ENCODE data around the gene HIPK2. TPM values are rescaled to one million over a fixed set of nuclear protein-coding genes. Genes with fewer than 3 reads are reported as not detected.

HIPK2 gene
- total and polyA plus RNA-seq, 2 experiments from 2014 or later: 18.2 to 22.9 TPM

GRCh38 chr7:139776486-139777132, 1.2 kb downstream of the HIPK2 start:
- WGBS (ENCODE audit: low lambda C conversion rate, missing lambda C conversion rate): under 1% methylated on average over 26 of the region's 26 CpGs
- Histone ChIP-seq H3K27me3 (no peaks in the 10 kb centered on the region), H3K4me2 (peak overlapping the region; percentile 81), H3K9me3 (ENCODE audit: low read depth) (no peaks in the 10 kb centered on the region), H2AFZ (peak overlapping the region; percentile 88), H3K36me3 (replicated peaks; ENCODE audit: insufficient read depth, low read depth) (no peaks in the 10 kb centered on the region), H3K9me2 (replicated peaks; ENCODE audit: insufficient read depth) (no peaks in the 10 kb centered on the region), H3K4me3 (peak overlapping the region; percentile 88), H3K4me1 (ENCODE audit: insufficient read depth) (peaks cover 24% of the 10 kb centered on the region), H3K27ac (peak overlapping the region; percentile 98), H4K20me1 (ENCODE audit: insufficient read depth, poor library complexity, severe bottlenecking) (peaks cover 21% of the 10 kb centered on the region), H3K79me2 (peaks cover 71% of the 10 kb centered on the region)
- peak; percentile 56 for DNase-seq (ENCODE audit: low spot score)
- no peak for TF ChIP-seq EZH2phosphoT487 (IDR thresholded peaks at IDR 0.05; ENCODE audit: low read depth, severe bottlenecking, unreplicated experiment)

- peaks cover 21% of the 10 kb centered on the region for H4K20me1 ChIP-seq (ENCODE audit: insufficient read depth, poor library complexity, severe bottlenecking)
- H3K79me2 ChIP-seq: peaks cover 78% of the 10 kb centered on the region
- H2AFZ ChIP-seq: no peak overlapping the region
- H3K4me3 ChIP-seq: peak overlapping the region; percentile 88
- WGBS (ENCODE audit: low lambda C conversion rate, missing lambda C conversion rate): 14% methylated on average over 11 of the region's 11 CpGs
- no peaks in the 10 kb centered on the region for H3K9me3 ChIP-seq (ENCODE audit: low read depth)
- peak; percentile 84 for DNase-seq (ENCODE audit: low spot score)
- H3K27me3 ChIP-seq: no peaks in the 10 kb centered on the region
- peak overlapping the region; percentile 81 for H3K4me2 ChIP-seq
- H3K27ac ChIP-seq: peak overlapping the region; percentile 98
- H3K9me2 ChIP-seq (replicated peaks; ENCODE audit: insufficient read depth): no peaks in the 10 kb centered on the region
- TF ChIP-seq EZH2 (IDR thresholded peaks at IDR 0.05; ENCODE audit: borderline replicate concordance) (no peak), EZH2phosphoT487 (IDR thresholded peaks at IDR 0.05; ENCODE audit: low read depth, severe bottlenecking, unreplicated experiment) (no peak), CTCF (IDR thresholded peaks at IDR 0.05; ENCODE audit: poor library complexity) (peak; percentile 71)
- no peaks in the 10 kb centered on the region for H3K36me3 ChIP-seq (replicated peaks; ENCODE audit: insufficient read depth, low read depth)
- peaks cover 29% of the 10 kb centered on the region for H3K4me1 ChIP-seq (ENCODE audit: insufficient read depth)
These were observed 1.9 kb downstream of the HIPK2 start for GRCh38 chr7:139775829-139776266.

GRCh38 chr7:139774376-139774775, 3.4 kb downstream of the HIPK2 start:
- no peak for DNase-seq (ENCODE audit: low spot score)
- peak overlapping the region; percentile 18 for H3K27ac ChIP-seq
- H3K9me3 ChIP-seq (ENCODE audit: low read depth): no peaks in the 10 kb centered on the region
- peaks cover 36% of the 10 kb centered on the region for H4K20me1 ChIP-seq (ENCODE audit: insufficient read depth, poor library complexity, severe bottlenecking)
- TF ChIP-seq EZH2 (IDR thresholded peaks at IDR 0.05; ENCODE audit: borderline replicate concordance): no peak
- no peak for TF ChIP-seq EZH2phosphoT487 (IDR thresholded peaks at IDR 0.05; ENCODE audit: low read depth, severe bottlenecking, unreplicated experiment)
- no peak for TF ChIP-seq CTCF (IDR thresholded peaks at IDR 0.05; ENCODE audit: poor library complexity)
- H3K36me3 ChIP-seq (replicated peaks; ENCODE audit: insufficient read depth, low read depth): no peaks in the 10 kb centered on the region
- peaks cover 29% of the 10 kb centered on the region for H3K4me1 ChIP-seq (ENCODE audit: insufficient read depth)
- H2AFZ ChIP-seq: no peak overlapping the region
- no peaks in the 10 kb centered on the region for H3K27me3 ChIP-seq
- H3K4me2 ChIP-seq: peak overlapping the region; percentile 81
- peaks cover 88% of the 10 kb centered on the region for H3K79me2 ChIP-seq
- WGBS (ENCODE audit: low lambda C conversion rate, missing lambda C conversion rate): 100% methylated on average over 1 of the region's 1 CpG
- H3K9me2 ChIP-seq (replicated peaks; ENCODE audit: insufficient read depth): no peaks in the 10 kb centered on the region
- H3K4me3 ChIP-seq: no peak overlapping the region

- H4K20me1 ChIP-seq (ENCODE audit: insufficient read depth, poor library complexity, severe bottlenecking): peaks cover 46% of the 10 kb centered on the region
- no peaks in the 10 kb centered on the region for H3K9me2 ChIP-seq (replicated peaks; ENCODE audit: insufficient read depth)
- no peaks in the 10 kb centered on the region for H3K27me3 ChIP-seq
- peaks cover 29% of the 10 kb centered on the region for H3K4me1 ChIP-seq (ENCODE audit: insufficient read depth)
- no peak for DNase-seq (ENCODE audit: low spot score)
- H3K4me3 ChIP-seq: no peak overlapping the region
- TF ChIP-seq EZH2phosphoT487 (IDR thresholded peaks at IDR 0.05; ENCODE audit: low read depth, severe bottlenecking, unreplicated experiment) (no peak), CTCF (IDR thresholded peaks at IDR 0.05; ENCODE audit: poor library complexity) (no peak), EZH2 (IDR thresholded peaks at IDR 0.05; ENCODE audit: borderline replicate concordance) (no peak)
- peaks cover 88% of the 10 kb centered on the region for H3K79me2 ChIP-seq
- 96% methylated on average over 5 of the region's 5 CpGs for WGBS (ENCODE audit: low lambda C conversion rate, missing lambda C conversion rate)
- no peak overlapping the region for H2AFZ ChIP-seq
- H3K9me3 ChIP-seq (ENCODE audit: low read depth): no peaks in the 10 kb centered on the region
- no peak overlapping the region for H3K4me2 ChIP-seq
- H3K36me3 ChIP-seq (replicated peaks; ENCODE audit: insufficient read depth, low read depth): no peaks in the 10 kb centered on the region
- H3K27ac ChIP-seq: no peak overlapping the region
These were observed 4.4 kb downstream of the HIPK2 start for GRCh38 chr7:139773371-139773770.

Data from hepatocyte (in vitro differentiated cells).